Right forelimb (tissue), 1 donor: Measurements from ENCODE around the gene CKM.
"Not testable (repeated sequence)": the region's sequence is repeated elsewhere in the genome, so short reads cannot be mapped to it uniquely, and the experiment has no call there.

Source experiments
- DNase-seq: peaks from one replicate; pipeline ENCODE4 v3.0.0-alpha.2; 2018

Gene CKM

DNA sequence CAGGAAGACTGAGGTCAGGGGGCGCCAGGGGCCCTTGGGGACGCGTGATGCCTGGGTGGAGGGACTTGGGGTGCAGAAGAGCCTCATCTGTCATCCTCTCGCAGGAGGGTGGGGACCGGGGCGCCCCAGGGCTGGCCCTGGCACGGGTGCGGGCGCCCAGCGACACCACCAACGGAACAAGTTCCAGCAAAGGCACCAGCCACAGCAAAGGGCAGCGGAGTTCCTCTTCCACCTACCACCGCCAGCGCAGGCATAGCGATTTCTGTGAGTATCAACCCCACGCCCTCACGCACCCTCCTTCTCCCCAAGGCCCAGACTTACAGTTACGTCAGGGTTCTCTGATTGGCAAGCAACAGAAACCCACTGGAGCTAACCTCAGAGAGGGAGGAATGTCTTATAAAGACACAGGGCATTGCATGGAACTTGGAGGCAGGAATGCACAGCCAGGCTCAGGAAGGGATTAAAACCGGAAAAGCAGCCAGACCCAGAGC is 42.2 kb downstream of the CKM start:
- no peak for DNase-seq

DNA sequence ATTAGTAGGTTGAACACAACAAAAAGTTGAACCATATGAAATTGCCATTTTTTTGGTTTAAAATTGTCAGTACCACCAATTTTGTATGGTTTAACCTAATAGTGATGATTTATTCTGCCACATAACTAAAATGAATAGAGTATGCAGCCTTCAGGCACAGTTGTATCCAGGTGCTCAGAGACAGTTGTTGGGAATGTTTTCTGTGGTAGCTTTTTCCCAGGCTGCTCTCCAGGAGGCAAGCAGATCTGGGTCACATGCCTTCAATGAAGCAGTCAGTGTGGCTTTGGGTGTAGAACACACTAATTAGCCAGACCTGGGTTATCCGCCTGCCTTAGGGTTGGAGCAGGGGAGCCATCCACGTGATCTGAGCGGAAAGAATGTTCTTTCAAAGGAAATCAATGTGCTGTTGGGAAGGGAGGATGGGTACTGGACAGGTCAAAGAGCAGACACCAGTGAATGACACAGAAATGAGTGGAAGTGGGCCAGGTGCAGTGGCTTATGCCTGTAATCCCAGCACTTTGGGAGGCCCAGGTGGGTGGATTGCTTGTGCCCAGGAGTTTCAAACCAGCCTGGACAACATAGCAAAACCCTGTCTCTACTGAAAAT is 43.0 kb downstream of the CKM start:
- DNase-seq = no peak

DNA sequence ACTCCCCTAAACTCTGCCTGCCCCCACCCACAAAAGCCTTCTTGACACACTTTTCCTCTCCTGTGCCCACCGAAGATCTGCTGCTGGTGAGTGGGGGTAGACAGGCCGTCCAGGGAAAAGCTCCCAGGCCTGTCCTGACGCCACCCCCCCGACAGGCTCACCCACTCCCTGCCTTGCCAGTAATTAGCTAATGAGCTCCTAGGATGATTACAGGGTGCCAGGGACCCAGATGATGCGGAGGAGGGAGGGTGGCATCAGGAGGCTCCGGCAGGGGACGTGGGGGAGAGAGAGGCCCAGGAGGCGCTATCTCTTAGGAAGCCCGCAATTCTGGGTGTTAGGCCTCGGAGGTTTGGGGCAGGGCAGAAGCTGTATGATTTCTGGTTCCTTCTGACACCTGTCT is 44.6 kb downstream of the CKM start:
- DNase-seq = no peak

DNA sequence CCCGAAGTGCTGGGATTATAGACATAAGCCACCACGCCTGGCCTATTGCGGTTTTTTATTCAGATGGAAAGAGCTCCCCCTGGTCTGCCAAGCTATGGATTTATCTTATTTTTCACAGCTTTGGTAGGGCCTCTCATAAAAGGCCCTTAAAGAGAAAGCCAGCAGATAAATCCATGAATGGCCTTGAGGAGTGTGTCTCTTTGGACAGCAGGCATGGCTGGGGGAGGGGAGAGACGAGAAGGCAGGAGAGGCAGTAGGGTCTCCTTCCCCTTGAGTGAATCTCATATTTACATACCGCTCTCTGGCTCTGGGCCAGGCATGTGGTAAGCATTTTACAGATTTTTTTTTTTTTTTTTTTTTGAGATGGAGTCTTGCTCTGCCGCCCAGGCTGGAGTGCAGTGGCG is 46.4 kb downstream of the CKM start:
- no peak for DNase-seq

DNA sequence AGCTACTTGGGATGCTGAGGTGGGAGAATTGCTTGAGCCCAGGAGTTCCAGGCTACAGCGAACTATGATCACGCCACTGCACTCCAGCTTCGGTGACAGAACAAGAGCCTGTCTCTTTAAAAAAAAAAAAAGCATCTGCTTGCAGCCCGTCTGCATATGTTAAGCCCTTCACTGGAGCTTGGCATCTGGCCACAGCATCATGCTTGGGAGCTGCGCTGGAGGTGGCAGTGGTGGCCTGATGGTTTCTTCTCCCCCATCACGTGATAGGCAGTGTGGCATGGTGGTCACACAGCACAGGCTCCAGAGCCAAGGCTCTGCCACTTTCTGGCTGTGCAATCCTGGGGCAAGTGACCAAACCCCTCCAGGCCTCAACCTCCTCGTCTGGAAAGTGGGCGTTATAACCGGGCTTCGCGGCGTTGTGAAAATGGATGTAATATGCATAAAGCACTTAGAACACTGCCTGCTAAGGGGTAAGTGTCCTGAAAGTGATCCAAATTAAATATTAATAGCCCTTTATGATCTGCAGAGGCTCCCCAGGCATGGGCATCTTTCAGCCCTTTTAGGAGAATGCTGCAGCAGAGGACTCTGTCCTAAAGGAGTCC is 47.2 kb downstream of the CKM start:
- DNase-seq = no peak

DNA sequence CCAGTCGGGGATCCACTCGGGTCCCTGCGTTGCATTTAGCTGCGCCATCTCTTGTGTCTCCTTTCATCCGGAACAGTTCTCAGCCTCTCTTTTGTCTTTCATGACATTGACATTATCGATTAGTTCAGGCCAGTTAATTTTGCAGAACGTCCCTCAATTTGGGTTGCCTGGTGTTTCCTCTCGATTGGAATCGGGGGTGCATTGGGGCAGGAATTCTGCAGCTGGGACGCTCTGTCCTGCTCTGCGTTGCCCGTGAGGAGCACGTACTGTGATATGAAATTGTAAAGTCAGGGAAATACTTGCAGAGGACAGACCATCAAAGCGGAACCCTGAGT is 49.2 kb downstream of the CKM start:
- DNase-seq = no peak

DNA sequence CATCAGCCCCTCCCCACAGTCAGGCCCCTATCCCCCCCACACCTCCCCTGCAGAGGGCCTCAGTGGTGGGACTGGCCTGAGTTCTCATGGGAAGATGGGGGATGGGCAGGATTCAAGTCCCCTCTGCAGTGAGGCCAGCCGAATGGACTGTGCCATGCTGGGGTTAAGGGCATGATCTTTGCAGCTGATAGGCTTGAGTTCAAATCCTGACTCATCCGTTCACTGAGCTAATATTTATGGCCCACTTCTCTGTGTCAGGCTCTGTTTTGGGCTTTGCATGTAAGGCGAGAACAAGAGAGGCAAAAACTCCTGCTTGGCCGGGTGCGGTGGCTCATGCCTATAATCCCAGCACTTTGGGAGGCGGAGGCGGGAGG is 51.0 kb downstream of the CKM start:
- no peak for DNase-seq

DNA sequence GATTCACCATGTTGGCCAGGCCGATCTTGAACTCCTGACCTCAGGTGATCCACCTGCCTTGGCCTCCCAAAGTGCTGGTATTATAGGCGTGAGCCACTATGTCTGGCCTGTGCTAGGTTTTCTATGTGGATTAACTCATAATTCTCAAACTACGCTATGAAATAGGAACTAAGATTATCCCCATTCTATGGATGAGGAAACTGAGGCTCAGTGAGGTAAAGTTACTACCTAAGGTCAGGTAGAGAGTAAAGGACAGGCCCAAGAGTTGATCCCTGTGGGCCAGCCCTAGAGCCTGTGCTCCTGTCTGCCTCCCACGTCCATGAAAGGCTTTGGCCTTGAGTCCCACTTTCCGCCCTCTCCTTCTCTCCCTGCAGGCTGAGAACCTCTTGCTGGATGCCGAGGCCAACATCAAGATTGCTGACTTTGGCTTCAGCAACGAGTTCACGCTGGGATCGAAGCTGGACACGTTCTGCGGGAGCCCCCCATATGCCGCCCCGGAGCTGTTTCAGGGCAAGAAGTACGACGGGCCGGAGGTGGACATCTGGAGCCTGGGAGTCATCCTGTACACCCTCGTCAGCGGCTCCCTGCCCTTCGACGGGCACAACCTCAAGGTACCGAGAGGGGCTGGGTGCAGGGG is 51.5 kb downstream of the CKM start:
- no peak for DNase-seq

DNA sequence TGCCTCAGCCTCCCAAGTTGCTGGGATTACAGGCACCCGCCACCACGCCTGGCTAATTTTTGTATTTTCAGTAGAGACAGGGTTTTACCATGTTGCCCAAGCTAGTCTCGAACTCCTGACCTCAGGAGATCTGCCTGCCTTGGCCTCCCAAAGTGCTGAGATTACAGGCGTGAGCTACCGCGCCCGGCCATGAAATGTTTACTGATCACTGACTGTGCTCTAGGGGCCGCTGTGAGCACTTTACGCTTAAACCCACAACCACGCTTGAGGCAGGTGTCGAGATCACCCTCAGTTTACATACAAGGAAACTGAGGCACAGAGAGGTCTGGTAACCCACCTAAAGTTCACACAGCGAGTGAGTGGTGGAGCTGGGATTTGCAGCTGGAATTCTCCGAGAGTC is 52.7 kb downstream of the CKM start:
- not testable (repeated sequence) for DNase-seq

DNA sequence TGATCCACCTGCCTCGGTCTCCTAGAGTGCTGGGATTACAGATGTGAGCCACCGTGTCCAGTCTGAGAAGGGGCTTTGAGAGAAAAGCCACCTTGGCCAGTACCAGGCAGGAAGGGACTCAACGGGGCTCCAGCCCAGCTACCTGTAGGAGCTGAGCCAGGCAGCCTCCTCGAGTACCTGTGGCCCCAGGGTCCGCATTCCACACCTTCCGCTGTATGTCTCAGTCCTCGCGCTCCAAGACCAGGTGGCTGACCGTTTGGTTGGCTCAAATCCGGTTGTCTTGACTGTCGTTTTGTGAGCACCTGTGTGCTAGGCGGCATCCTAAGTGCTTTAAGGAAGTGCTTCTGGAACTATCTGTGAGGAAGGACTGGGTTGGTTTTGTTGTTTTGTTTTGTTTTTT is 55.4 kb downstream of the CKM start:
- DNase-seq = no peak

DNA sequence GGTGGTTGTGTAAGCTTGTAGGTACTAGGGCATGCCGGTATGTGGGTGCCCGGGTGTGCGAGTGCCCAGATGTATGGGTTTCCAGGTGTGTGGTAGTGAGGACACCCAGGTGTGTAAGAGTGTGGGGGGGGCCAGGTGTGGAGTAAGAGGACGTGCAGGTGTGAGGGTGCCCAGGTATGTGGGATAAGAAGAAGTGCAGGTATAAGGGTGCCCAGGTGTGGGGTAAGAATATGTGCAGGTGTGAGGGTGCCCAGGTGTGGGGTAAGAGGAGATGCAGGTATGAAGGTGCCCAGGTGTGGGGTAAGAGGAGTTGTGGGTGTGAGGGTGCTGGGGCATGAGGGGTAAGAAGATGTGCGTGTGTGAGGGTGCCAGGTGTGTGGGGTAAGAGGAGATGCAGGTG is 57.3 kb downstream of the CKM start:
- DNase-seq = no peak

DNA sequence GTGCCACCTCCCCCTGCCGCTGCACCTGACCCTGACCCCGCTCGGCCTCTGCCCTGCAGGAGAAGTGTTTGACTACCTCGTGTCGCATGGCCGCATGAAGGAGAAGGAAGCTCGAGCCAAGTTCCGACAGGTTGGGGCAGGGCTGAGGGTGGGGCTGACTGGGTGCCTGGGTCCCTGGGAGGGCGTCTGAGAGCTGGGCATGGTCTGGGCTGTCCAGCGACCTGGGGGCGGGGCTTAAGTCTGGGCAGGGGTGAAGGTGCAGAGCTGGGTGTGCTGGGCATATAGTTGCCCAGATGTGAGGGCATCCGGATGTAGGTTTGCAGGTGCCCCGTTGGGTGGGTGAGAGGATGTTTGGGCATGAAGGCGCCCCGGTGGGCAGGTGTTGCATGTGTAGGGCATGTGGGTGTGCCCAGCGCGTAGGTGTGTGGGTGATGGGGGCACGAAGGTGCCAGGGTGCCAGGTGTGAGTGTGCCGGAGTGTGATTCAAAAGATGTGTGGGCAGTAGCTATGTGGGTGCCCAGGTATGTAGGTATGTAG is 57.8 kb downstream of the CKM start:
- DNase-seq = no peak

DNA sequence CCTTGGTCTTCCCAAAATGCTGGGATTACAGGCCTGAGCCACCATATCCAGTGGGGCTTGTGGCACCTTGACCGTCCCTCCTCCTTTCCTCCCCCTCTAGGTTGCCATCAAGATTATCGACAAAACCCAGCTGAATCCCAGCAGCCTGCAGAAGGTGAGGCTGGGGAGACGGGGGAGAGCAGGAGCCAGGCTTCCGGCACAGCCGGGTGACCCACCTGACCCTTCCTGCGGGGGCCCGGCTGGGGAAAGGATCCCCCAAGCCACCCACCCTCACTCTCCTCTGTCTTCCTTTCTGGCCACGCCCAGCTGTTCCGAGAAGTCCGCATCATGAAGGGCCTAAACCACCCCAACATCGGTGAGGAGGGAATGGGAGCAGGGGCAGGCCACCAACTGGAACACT is 59.7 kb downstream of the CKM start:
- DNase-seq = no peak

DNA sequence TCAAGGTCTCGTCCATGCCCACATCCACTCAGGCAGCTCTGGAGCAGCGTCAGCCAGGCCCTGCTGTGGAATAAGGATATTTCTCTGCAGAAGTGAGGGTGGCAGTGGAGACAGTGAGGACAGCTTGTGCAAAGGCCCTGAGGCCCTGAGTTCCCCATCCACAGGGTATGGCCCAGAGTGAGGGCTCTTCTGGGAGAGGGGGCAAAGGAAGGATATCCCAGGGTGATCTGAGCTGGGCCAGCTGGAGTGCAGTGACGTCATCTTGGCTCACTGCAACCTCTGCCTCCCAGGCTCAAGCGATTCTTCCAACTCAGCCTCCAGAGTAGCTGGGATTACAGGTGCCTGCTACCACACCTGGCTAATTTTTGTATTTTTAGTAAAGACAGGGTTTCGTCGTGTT is 60.1 kb downstream of the CKM start:
- DNase-seq = no peak

DNA sequence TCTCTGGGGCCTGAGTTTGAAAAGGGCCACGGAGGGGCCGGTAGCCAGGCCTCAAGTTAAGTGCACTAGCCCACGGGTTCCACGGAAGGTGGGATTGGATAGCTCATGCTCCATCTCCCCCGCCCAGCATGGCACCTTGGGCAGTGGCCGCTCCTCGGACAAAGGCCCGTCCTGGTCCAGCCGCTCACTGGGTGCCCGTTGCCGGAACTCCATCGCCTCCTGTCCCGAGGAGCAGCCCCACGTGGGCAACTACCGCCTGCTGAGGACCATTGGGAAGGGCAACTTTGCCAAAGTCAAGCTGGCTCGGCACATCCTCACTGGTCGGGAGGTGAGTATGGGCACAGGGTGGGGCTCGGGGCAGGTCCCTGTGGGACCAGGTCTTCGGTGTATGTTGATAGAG is 63.8 kb downstream of the CKM start:
- no peak for DNase-seq

DNA sequence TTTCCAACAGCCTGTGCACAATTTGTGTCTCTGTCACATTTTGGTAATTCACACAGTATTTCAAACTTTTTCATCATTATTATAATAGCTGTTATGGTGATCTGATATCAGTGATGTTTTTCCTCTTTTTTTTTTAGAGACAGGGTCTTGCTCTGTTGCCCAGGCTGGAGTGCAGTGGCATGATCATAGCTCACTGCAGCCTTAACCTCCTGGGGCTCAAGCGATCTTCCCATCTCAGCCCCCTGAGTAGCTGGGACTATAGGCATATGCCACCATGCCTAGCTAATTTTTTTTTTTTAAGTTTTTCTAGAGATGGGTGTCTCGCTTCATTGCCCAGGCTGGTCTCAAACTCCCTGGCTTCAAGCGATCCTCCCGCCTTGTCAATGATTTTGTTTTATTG is 65.8 kb downstream of the CKM start:
- no peak for DNase-seq
